GM12865 (cell line): ENCODE data around the gene GTSF1L.

ENCODE experiments used
- DNase-seq: peaks from one replicate; pipeline ENCODE4 v3.0.0; 2010; ENCODE audit warnings: low read depth
- H3K4me3 ChIP-seq: 2 replicates; pipeline ENCODE4 v1.5.1; 2011; ENCODE audit warnings: mild to moderate bottlenecking, low read depth, low read length, control low read depth
- TF ChIP-seq, protein P1 (sequence below): IDR thresholded peaks from 2 replicates; pipeline ENCODE4 v1.5.1; 2011; ENCODE audit warnings: low read length, control low read depth, low read depth, inconsistent platforms; ENCODE audit not compliant: insufficient read depth; ENCODE audit errors: missing control alignments

Gene GTSF1L

DNA sequence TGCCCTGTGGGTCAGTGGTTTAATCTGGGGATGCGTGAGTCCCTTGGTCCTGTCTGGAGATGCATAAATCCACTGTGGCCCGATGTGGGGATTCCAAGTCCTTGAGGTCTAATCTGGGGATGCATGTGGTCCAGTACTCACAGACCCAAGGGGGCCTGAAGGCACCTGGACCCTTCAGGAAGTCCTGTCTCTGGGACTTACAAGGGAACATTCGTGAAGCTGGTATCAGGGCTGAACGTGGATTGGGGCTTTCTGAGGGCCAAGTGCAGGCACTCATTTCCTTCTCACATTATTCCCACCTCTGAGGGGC, 25.2 kb upstream of the GTSF1L start:
- peak overlapping the region; percentile 18 for H3K4me3 ChIP-seq
- TF ChIP-seq, protein P1, sequence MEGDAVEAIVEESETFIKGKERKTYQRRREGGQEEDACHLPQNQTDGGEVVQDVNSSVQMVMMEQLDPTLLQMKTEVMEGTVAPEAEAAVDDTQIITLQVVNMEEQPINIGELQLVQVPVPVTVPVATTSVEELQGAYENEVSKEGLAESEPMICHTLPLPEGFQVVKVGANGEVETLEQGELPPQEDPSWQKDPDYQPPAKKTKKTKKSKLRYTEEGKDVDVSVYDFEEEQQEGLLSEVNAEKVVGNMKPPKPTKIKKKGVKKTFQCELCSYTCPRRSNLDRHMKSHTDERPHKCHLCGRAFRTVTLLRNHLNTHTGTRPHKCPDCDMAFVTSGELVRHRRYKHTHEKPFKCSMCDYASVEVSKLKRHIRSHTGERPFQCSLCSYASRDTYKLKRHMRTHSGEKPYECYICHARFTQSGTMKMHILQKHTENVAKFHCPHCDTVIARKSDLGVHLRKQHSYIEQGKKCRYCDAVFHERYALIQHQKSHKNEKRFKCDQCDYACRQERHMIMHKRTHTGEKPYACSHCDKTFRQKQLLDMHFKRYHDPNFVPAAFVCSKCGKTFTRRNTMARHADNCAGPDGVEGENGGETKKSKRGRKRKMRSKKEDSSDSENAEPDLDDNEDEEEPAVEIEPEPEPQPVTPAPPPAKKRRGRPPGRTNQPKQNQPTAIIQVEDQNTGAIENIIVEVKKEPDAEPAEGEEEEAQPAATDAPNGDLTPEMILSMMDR, result no peak
- DNase-seq, result no peak

DNA sequence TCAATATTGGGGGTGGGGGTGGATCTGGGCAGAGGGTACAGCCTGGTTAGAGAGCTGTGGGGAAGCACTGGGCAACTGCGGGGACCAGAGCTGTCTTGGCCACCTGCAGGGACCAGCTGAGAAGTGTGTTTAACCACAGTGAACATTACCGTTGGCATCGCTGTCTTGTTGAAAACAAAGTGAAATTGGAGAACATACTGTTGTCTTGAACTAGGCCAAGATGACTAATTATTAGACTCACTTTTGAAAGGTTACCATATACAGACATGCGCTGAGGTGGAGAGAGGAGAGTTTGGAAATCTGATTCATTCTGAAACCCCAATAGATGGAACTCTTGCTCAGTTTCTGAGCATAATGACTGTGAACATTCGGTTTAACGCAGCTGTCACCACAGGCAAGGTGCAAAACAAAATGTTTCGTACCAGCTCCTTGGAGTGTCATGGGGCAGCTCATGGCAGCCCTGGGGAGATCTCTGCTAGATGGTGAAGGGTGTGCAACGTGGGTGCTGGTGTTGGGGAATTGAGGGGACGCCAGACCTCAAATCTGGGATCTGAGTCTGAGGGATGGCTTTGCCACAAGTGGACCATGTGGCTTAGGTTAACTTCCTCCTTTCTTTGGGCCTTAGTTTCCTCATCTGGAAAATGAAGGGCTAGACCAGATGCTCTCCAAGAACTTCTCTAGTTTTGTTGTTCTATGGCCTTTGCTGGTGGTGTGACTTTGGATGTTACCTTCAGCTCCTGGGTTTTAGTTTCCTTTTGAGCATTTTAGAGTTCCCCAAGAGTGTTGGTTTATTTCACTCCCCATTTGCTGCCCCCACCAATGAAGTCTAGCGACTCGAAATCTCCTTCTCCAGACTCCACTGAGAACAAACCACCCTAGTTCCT, 24.6 kb upstream of the GTSF1L start:
- TF ChIP-seq, protein P1, result peak; percentile 1
- H3K4me3 ChIP-seq, result peak overlapping the region; percentile 18
- DNase-seq, result peak; percentile 97

- no peak for DNase-seq
- no peak overlapping the region for H3K4me3 ChIP-seq
- TF ChIP-seq, protein P1, result no peak
These were observed 24.0 kb upstream of the GTSF1L start for GRCh38 chr20:43750774-43751166.

DNA sequence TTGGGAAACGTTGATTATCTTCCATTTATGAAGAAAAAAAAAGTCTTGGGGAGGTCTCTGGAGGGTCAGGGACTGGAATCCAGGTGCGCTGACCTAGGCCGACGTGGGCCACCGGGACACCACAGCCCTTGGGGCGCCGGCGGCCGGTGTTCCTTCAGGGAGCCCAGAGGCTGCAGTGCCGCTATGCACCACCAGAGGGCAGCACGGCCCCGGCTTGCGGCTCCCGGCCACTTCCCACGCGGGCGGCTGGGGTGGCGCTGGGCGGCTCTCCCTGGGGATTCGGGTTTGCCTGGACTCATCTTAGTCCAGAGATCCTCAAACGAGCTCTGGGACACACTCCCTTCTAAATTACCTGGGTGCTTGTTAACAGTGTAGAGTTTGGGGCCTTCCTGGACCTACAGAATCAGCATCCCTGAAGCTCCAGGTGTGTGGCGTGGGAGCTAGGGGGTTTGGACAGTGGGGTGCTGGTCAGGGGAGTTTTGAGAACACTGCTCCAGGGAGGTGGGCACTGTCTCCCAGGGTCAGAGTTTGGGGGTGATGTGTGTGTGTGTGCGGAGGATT, 23.0 kb upstream of the GTSF1L start:
- no peak overlapping the region for H3K4me3 ChIP-seq
- TF ChIP-seq, protein P1, result peak; percentile 99
- DNase-seq, result peak; percentile 81

DNA sequence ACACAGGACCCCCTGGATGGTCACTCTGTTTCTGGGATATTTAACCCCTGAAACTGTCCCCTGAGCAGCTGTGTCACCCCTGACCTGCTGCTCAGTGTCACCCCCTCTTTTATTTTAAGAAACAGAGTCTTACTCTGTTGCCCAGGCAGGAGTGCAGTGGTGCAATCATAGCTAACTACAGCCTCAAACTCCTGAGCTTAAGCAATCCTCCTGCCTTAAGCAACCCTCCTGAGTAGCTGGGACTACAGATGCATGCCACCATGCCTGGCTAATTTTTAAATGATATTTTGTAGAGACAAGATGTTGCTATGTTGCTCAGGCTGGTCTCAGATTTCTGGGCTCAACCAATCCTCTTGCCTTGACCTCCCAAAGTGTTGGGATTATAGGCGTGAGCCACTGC, 21.5 kb upstream of the GTSF1L start:
- H3K4me3 ChIP-seq, result no peak overlapping the region
- TF ChIP-seq, protein P1, result no peak
- DNase-seq, result no peak

GRCh38 chr20:43746344-43747137, 19.7 kb upstream of the GTSF1L start:
- DNase-seq, result no peak

More at GRCh38 chr20:43746344-43747137, 19.7 kb upstream of the GTSF1L start:
- H3K4me3 ChIP-seq, result no peak overlapping the region
- TF ChIP-seq, protein P1, result no peak
